OCI-LY7 (cell line): ENCODE data around the gene TRPC1. TPM values are rescaled to one million over a fixed set of nuclear protein-coding genes. Genes with fewer than 3 reads are reported as not detected.

Experiments
- BruUV-seq: library from RNA; stranded (reverse); fragments of 400-500 nt; replicated peaks from 2 replicates; lab custom pipeline; 2021; lab: Mats Ljungman, UMichigan
- CTCF ChIA-PET: fragments of 300-600 bp; sonication (Branson Sonifier 250); formaldehyde crosslinking; loops from one replicate; lab custom pipeline; 2022; ENCODE audit warnings: antibody characterized with exemption; ENCODE audit not compliant: unreplicated experiment; lab: Charles Lee
- POLR2A ChIA-PET: fragments of 300-600 bp; sonication (Branson Sonifier 250); formaldehyde crosslinking; loops from one replicate; lab custom pipeline; 2022; ENCODE audit warnings: antibody characterized with exemption; lab: Charles Lee
- DNase-seq: peaks from one replicate; pipeline ENCODE4 v3.0.0-alpha.2; 2015; ENCODE audit warnings: low spot score
- H2AFZ ChIP-seq: fragments of 200-600 bp; sonication (generic), shearing (Covaris generic); 2 replicates; pipeline ENCODE4 v1.6.1; 2014; ENCODE audit warnings: mild to moderate bottlenecking, antibody characterized with exemption, low read length, moderate library complexity
- H3K27ac ChIP-seq: fragments of 200-600 bp; sonication (generic); 2 replicates; pipeline ENCODE4 v1.5.1; 2014; ENCODE audit warnings: mixed run types, low read depth, mild to moderate bottlenecking, moderate library complexity, low read length, inconsistent platforms; ENCODE audit not compliant: poor library complexity, severe bottlenecking
- H3K36me3 ChIP-seq: fragments of 200-600 bp; sonication (generic); 2 replicates; pipeline ENCODE4 v1.6.1; 2014; ENCODE audit warnings: mild to moderate bottlenecking, antibody characterized with exemption, low read length, moderate library complexity, mixed read lengths; ENCODE audit not compliant: insufficient read depth
- H3K4me1 ChIP-seq: fragments of 200-600 bp; sonication (generic); 2 replicates; pipeline ENCODE4 v1.5.1; 2014; ENCODE audit warnings: mild to moderate bottlenecking, low read length; ENCODE audit not compliant: insufficient read depth, poor library complexity, severe bottlenecking
- H3K4me2 ChIP-seq: fragments of 200-600 bp; sonication (generic); 2 replicates; pipeline ENCODE4 v1.6.1; 2014; ENCODE audit warnings: mild to moderate bottlenecking, low read length
- H3K4me3 ChIP-seq: fragments of 200-600 bp; sonication (generic); 2 replicates; pipeline ENCODE4 v1.5.1; 2014; ENCODE audit warnings: mild to moderate bottlenecking, low read depth, low read length; ENCODE audit not compliant: poor library complexity, severe bottlenecking
- H3K79me2 ChIP-seq: fragments of 200-600 bp; sonication (generic); 2 replicates; pipeline ENCODE4 v1.6.1; 2016; ENCODE audit warnings: low read depth, mild to moderate bottlenecking, low read length, moderate library complexity, mixed read lengths; ENCODE audit not compliant: insufficient read depth
- H3K9me2 ChIP-seq: fragments of 200-600 bp; sonication (generic); 2 replicates; pipeline ENCODE4 v1.6.1; 2016; ENCODE audit warnings: mild to moderate bottlenecking, low read length, mixed read lengths; ENCODE audit not compliant: insufficient read depth
- H3K9me3 ChIP-seq: fragments of 200-600 bp; sonication (generic); 2 replicates; pipeline ENCODE4 v1.6.1; 2014; ENCODE audit warnings: mild to moderate bottlenecking, mixed run types, low read length, mixed read lengths
- H4K20me1 ChIP-seq: fragments of 200-600 bp; sonication (generic); 2 replicates; pipeline ENCODE4 v1.6.1; 2014; ENCODE audit warnings: mild to moderate bottlenecking, antibody characterized with exemption, low read length, moderate library complexity, mixed read lengths; ENCODE audit not compliant: insufficient read depth
- CTCF ChIP-seq: fragments of 200-600 bp; sonication (generic); conservative IDR thresholded peaks from 2 replicates; pipeline ENCODE4 v1.5.1; 2014; ENCODE audit warnings: mild to moderate bottlenecking, antibody characterized with exemption, low read length, moderate library complexity, mixed read lengths
- EZH2phosphoT487 ChIP-seq: fragments of 200-600 bp; sonication (generic); IDR thresholded peaks from 2 replicates; pipeline ENCODE4 v1.6.1; 2018; ENCODE audit warnings: low read depth, borderline replicate concordance, mild to moderate bottlenecking, mixed run types, antibody characterized with exemption, low read length, moderate library complexity, mixed read lengths
- intact Hi-C: fragments of 100-400 bp; cut with micrococcal nuclease; formaldehyde crosslinking; loops from one replicate; pipeline ENCODE4 v1.10.0; 2022; ENCODE audit not compliant: unreplicated experiment
- total RNA-seq, 2 experiments: library from RNA; depleted of rRNA in 1 of 2; stranded (reverse); fragments of >200 nt in 1 of 2; shearing (Covaris generic) in 1 of 2; gene quantifications; 2 replicates each; pipeline ENCODE4 v1.2.3, GENCODE V29; 2014 to 2022

Gene TRPC1
- total RNA-seq, 2 experiments from 2014 or later: 0.60 to 0.74 TPM

GRCh38 chr3:142802891-142803290 lies 79.1 kb downstream of the TRPC1 start:
- Histone ChIP-seq H3K9me2 (no peaks in the 10 kb centered on the region), H3K9me3 (no peaks in the 10 kb centered on the region)
- BruUV-seq: no TSS peak

GRCh38 chr3:142808103-142808917 lies 84.5 kb downstream of the TRPC1 start:
- Histone ChIP-seq H3K27ac (no peak overlapping the region), H3K9me3 (no peaks in the 10 kb centered on the region), H3K4me2 (no peak overlapping the region), H2AFZ (no peak overlapping the region), H3K4me3 (no peak overlapping the region), H3K4me1 (no peaks in the 10 kb centered on the region), H4K20me1 (no peaks in the 10 kb centered on the region), H3K9me2 (no peaks in the 10 kb centered on the region), H3K79me2 (no peaks in the 10 kb centered on the region), H3K36me3 (no peaks in the 10 kb centered on the region)
- ChIA-PET CTCF (interaction anchor here (1.2 kb wide), 1 partner anchor 20 kb away, joined by 4 read pairs; no protein-coding TSS in a partner anchor), POLR2A (no interaction called here)
- BruUV-seq: no TSS peak
- no peak for DNase-seq
- no peak for TF ChIP-seq CTCF
- no peak for TF ChIP-seq EZH2phosphoT487
- intact Hi-C loops: no loop called here

More at GRCh38 chr3:142802891-142803290, 79.1 kb downstream of the TRPC1 start:
- H2AFZ ChIP-seq: no peak overlapping the region
- H3K27ac ChIP-seq: no peak overlapping the region
- CTCF ChIA-PET: no interaction called here
- intact Hi-C loops: no loop called here
- H3K4me2 ChIP-seq: no peak overlapping the region
- H3K36me3 ChIP-seq: no peaks in the 10 kb centered on the region
- no peaks in the 10 kb centered on the region for H4K20me1 ChIP-seq
- H3K4me1 ChIP-seq: no peaks in the 10 kb centered on the region
- POLR2A ChIA-PET: interaction anchor here (0.6 kb wide), 1 partner anchor 672 kb away, joined by 3 read pairs; no protein-coding TSS in a partner anchor
- no peak for TF ChIP-seq EZH2phosphoT487
- TF ChIP-seq CTCF: no peak
- H3K79me2 ChIP-seq: no peaks in the 10 kb centered on the region
- no peak overlapping the region for H3K4me3 ChIP-seq
- DNase-seq: no peak

- BruUV-seq: no TSS peak
- intact Hi-C loops: no loop called here
- no peak overlapping the region for H3K27ac ChIP-seq
- H3K9me2 ChIP-seq: 0 out of 2 replicates have a peak, but pooled peaks cover 2% of the 10 kb centered on the region
- no peaks in the 10 kb centered on the region for H3K9me3 ChIP-seq
- H2AFZ ChIP-seq: no peak overlapping the region
- ChIA-PET POLR2A (no interaction called here), CTCF (interaction anchor here (1.2 kb wide), 1 partner anchor 19 kb away, joined by 4 read pairs; no protein-coding TSS in a partner anchor)
- H3K4me2 ChIP-seq: no peak overlapping the region
- no peaks in the 10 kb centered on the region for H3K36me3 ChIP-seq
- no peaks in the 10 kb centered on the region for H3K79me2 ChIP-seq
- no peak for TF ChIP-seq CTCF
- TF ChIP-seq EZH2phosphoT487: no peak
- H4K20me1 ChIP-seq: no peaks in the 10 kb centered on the region
- DNase-seq: no peak
- no peak overlapping the region for H3K4me3 ChIP-seq
- no peaks in the 10 kb centered on the region for H3K4me1 ChIP-seq
These were observed 85.4 kb downstream of the TRPC1 start for GRCh38 chr3:142809259-142809658.
